Measurements from ENCODE around the gene BMERB1. TPM values are rescaled to one million over a fixed set of nuclear protein-coding genes. Genes with fewer than 3 reads are reported as not detected.

BMERB1 gene
- polyA plus RNA-seq, 1 donor (not counting 4 experiments of a cell fraction or from before 2014, with no cell fraction given): 7.8 TPM

GRCh38 chr16:15616012-15616411 lies 181.6 kb downstream of the BMERB1 start:
- no peak for FAIRE-seq
- H2AFZ ChIP-seq (ENCODE audit: control insufficient read depth, low read length): no peak overlapping the region
- H3K4me2 ChIP-seq (ENCODE audit: control insufficient read depth, extremely low read depth, insufficient read depth, low read depth, low read length): no peak overlapping the region
- H3K27ac ChIP-seq (ENCODE audit: control insufficient read depth, insufficient read depth, low read length): no peak overlapping the region
- no peak overlapping the region for H3K9ac ChIP-seq (ENCODE audit: control insufficient read depth, extremely low read depth, insufficient read depth, low read length)
- no peaks in the 10 kb centered on the region for H4K20me1 ChIP-seq (ENCODE audit: control insufficient read depth, extremely low read depth, insufficient read depth, low read length)
- H3K9me1 ChIP-seq (ENCODE audit: control insufficient read depth, extremely low read depth, insufficient read depth, low read length): no peaks in the 10 kb centered on the region
- peaks cover 7% of the 10 kb centered on the region for H3K4me1 ChIP-seq (ENCODE audit: control insufficient read depth, extremely low read depth, insufficient read depth, low read length)
- DNase-seq (ENCODE audit: low read depth, low spot score): no peak
- H3K27me3 ChIP-seq (ENCODE audit: control insufficient read depth, extremely low read depth, insufficient read depth, low read length): no peaks in the 10 kb centered on the region
- no peaks in the 10 kb centered on the region for H3K9me3 ChIP-seq (ENCODE audit: control insufficient read depth, low read depth, low read length)
- H3K36me3 ChIP-seq (ENCODE audit: control insufficient read depth in 2 of 2, extremely low read depth in 1 of 2, insufficient read depth in 2 of 2, low read length in 2 of 2): peaks cover 25 to 30% of the 10 kb centered on the region in 2 experiments
- H3K4me3 ChIP-seq (ENCODE audit: control insufficient read depth in 2 of 3, extremely low read depth in 1 of 3, insufficient read depth in 2 of 3, low read depth in 1 of 3, low read length in 3 of 3): no peak overlapping the region
- dilution Hi-C loops (cut with MboI; ENCODE audit: extremely low pct_ligation_motif_present, low sequenced_read_pairs): no loop called here
- no peaks in the 10 kb centered on the region for H3K79me2 ChIP-seq (ENCODE audit: control insufficient read depth, insufficient read depth, low read length)
- TF ChIP-seq, protein P1, sequence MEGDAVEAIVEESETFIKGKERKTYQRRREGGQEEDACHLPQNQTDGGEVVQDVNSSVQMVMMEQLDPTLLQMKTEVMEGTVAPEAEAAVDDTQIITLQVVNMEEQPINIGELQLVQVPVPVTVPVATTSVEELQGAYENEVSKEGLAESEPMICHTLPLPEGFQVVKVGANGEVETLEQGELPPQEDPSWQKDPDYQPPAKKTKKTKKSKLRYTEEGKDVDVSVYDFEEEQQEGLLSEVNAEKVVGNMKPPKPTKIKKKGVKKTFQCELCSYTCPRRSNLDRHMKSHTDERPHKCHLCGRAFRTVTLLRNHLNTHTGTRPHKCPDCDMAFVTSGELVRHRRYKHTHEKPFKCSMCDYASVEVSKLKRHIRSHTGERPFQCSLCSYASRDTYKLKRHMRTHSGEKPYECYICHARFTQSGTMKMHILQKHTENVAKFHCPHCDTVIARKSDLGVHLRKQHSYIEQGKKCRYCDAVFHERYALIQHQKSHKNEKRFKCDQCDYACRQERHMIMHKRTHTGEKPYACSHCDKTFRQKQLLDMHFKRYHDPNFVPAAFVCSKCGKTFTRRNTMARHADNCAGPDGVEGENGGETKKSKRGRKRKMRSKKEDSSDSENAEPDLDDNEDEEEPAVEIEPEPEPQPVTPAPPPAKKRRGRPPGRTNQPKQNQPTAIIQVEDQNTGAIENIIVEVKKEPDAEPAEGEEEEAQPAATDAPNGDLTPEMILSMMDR (optimal IDR thresholded peaks at IDR 0.05 in 1 of 3, IDR thresholded peaks at IDR 0.05 in 1 of 3, conservative IDR thresholded peaks at IDR 0.05 in 1 of 3; ENCODE audit: extremely low read depth in 1 of 3, insufficient read depth in 2 of 3, low read length in 3 of 3): no peak
- TF ChIP-seq EZH2 (IDR thresholded peaks at IDR 0.05; ENCODE audit: low read length): no peak

- DNase-seq (ENCODE audit: low read depth, low spot score) (no peak), FAIRE-seq (no peak)
- Histone ChIP-seq H3K27ac (ENCODE audit: control insufficient read depth, insufficient read depth, low read length) (no peak overlapping the region), H2AFZ (ENCODE audit: control insufficient read depth, low read length) (no peak overlapping the region), H4K20me1 (ENCODE audit: control insufficient read depth, extremely low read depth, insufficient read depth, low read length) (no peaks in the 10 kb centered on the region), H3K4me2 (ENCODE audit: control insufficient read depth, extremely low read depth, insufficient read depth, low read depth, low read length) (no peak overlapping the region), H3K27me3 (ENCODE audit: control insufficient read depth, extremely low read depth, insufficient read depth, low read length) (no peaks in the 10 kb centered on the region), H3K9me1 (ENCODE audit: control insufficient read depth, extremely low read depth, insufficient read depth, low read length) (no peaks in the 10 kb centered on the region), H3K9me3 (ENCODE audit: control insufficient read depth, low read depth, low read length) (no peaks in the 10 kb centered on the region), H3K79me2 (ENCODE audit: control insufficient read depth, insufficient read depth, low read length) (no peaks in the 10 kb centered on the region), H3K4me1 (ENCODE audit: control insufficient read depth, extremely low read depth, insufficient read depth, low read length) (peaks cover 7% of the 10 kb centered on the region), H3K36me3 (ENCODE audit: control insufficient read depth in 2 of 2, extremely low read depth in 1 of 2, insufficient read depth in 2 of 2, low read length in 2 of 2) (peaks cover 25 to 31% of the 10 kb centered on the region in 2 experiments), H3K4me3 (ENCODE audit: control insufficient read depth in 2 of 3, extremely low read depth in 1 of 3, insufficient read depth in 2 of 3, low read depth in 1 of 3, low read length in 3 of 3) (no peak overlapping the region), H3K9ac (ENCODE audit: control insufficient read depth, extremely low read depth, insufficient read depth, low read length) (no peak overlapping the region)
- TF ChIP-seq, protein P1 (optimal IDR thresholded peaks at IDR 0.05 in 1 of 3, IDR thresholded peaks at IDR 0.05 in 1 of 3, conservative IDR thresholded peaks at IDR 0.05 in 1 of 3; ENCODE audit: extremely low read depth in 1 of 3, insufficient read depth in 2 of 3, low read length in 3 of 3): no peak
- TF ChIP-seq EZH2 (IDR thresholded peaks at IDR 0.05; ENCODE audit: low read length): no peak
- dilution Hi-C loops (cut with MboI; ENCODE audit: extremely low pct_ligation_motif_present, low sequenced_read_pairs): no loop called here
Measured at GRCh38 chr16:15616475-15617165, 182.2 kb downstream of the BMERB1 start.

Data from keratinocyte (primary cell).